Right atrium auricular region (tissue), 2 donors: ENCODE measurements around the gene MAP2K5. TPM values are rescaled to one million over a fixed set of nuclear protein-coding genes. Genes with fewer than 3 reads are reported as not detected.
"Not testable (repeated sequence)": the region's sequence is repeated elsewhere in the genome, so short reads cannot be mapped to it uniquely, and the experiment has no call there.

Source experiments
- DNase-seq: peaks from one replicate; pipeline ENCODE4 v3.0.0-alpha.2; 2019; ENCODE audit warnings: low spot score
- H3K27ac ChIP-seq, 2 donors: fragments of 200-600 bp; sonication (generic); 1 replicate in 1 of 2; 2 replicates in 1 of 2; pipeline ENCODE4 v1.5.1; 2016 to 2019
- H3K27me3 ChIP-seq, 2 donors: fragments of 200-600 bp; sonication (generic); one replicate each; pipeline versions ENCODE4 v1.5.1 to v1.6.0; 2017 to 2019
- H3K36me3 ChIP-seq: fragments of 200-600 bp; sonication (generic); one replicate; pipeline ENCODE4 v1.5.1; 2016
- H3K4me1 ChIP-seq, 2 donors: fragments of 200-600 bp; sonication (generic); one replicate each; pipeline versions ENCODE4 v1.5.1 to v1.6.0; 2017 to 2019
- H3K4me3 ChIP-seq, 2 donors: fragments of 200-600 bp; sonication (generic); 1 replicate in 1 of 2; 2 replicates in 1 of 2; pipeline ENCODE4 v1.5.1; 2017 to 2019; ENCODE audit warnings: mild to moderate bottlenecking in 1 of 2, moderate library complexity in 1 of 2
- H3K9me3 ChIP-seq, 2 donors: fragments of 200-600 bp; sonication (generic); one replicate each; pipeline ENCODE4 v1.5.1; 2019
- CTCF ChIP-seq, 2 donors: fragments of 200-600 bp; sonication (generic); IDR thresholded peaks; one replicate each; pipeline ENCODE4 v1.5.1; 2019; ENCODE audit warnings: antibody characterized with exemption in 2 of 2
- total RNA-seq, 2 donors: library from RNA; depleted of rRNA; stranded (reverse); fragments of >200 nt; gene quantifications; one replicate each; pipeline ENCODE4 v1.1.0, GENCODE V29; 2016

The MAP2K5 gene
- total RNA-seq, 2 donors from 2014 or later = 5.8 to 6.7 TPM

- Histone ChIP-seq H3K4me1 (no peaks in the 10 kb centered on the region), H3K36me3 (peaks cover 8% of the 10 kb centered on the region), H3K4me3 (no peak overlapping the region), H3K27me3 (no peaks in the 10 kb centered on the region), H3K27ac (no peak overlapping the region), H3K9me3 (peaks cover 0 to 7% of the 10 kb centered on the region in 2 donors)
- no peak for TF ChIP-seq CTCF (IDR thresholded peaks at IDR 0.05)
- DNase-seq = no peak
Measured at GRCh38 chr15:67660446-67660845, 117.9 kb downstream of the MAP2K5 start.

GRCh38 chr15:67660874-67661606, 118.5 kb downstream of the MAP2K5 start:
- TF ChIP-seq CTCF (IDR thresholded peaks at IDR 0.05) = no peak
- H3K4me1 ChIP-seq = no peaks in the 10 kb centered on the region
- no peak for DNase-seq

GRCh38 chr15:67670647-67671305, 128.3 kb downstream of the MAP2K5 start:
- TF ChIP-seq CTCF (IDR thresholded peaks at IDR 0.05) = no peak
- Histone ChIP-seq H3K27me3 (no peaks in the 10 kb centered on the region), H3K9me3 (no peaks in the 10 kb centered on the region), H3K4me3 (no peak overlapping the region), H3K36me3 (no peaks in the 10 kb centered on the region), H3K4me1 (no peaks in the 10 kb centered on the region), H3K27ac (no peak overlapping the region)
- no peak for DNase-seq

More at GRCh38 chr15:67660874-67661606, 118.5 kb downstream of the MAP2K5 start:
- Histone ChIP-seq H3K27me3 (no peaks in the 10 kb centered on the region), H3K9me3 (peaks cover 0 to under 1% of the 10 kb centered on the region in 2 donors), H3K36me3 (peaks cover 5% of the 10 kb centered on the region), H3K4me3 (no peak overlapping the region), H3K27ac (no peak overlapping the region)

GRCh38 chr15:67672834-67673233, 130.3 kb downstream of the MAP2K5 start:
- DNase-seq, H3K36me3 ChIP-seq: not testable (repeated sequence)

GRCh38 chr15:67674983-67675382, 132.5 kb downstream of the MAP2K5 start:
- no peak for TF ChIP-seq CTCF (IDR thresholded peaks at IDR 0.05)
- DNase-seq = no peak

More at GRCh38 chr15:67672834-67673233, 130.3 kb downstream of the MAP2K5 start:
- not testable (repeated sequence) for H3K4me1 ChIP-seq, H3K9me3 ChIP-seq, H3K27me3 ChIP-seq, H3K4me3 ChIP-seq, H3K27ac ChIP-seq

GRCh38 chr15:67678089-67678488, 135.6 kb downstream of the MAP2K5 start:
- no peaks in the 10 kb centered on the region for H3K36me3 ChIP-seq
- no peak for TF ChIP-seq CTCF (IDR thresholded peaks at IDR 0.05)
- H3K9me3 ChIP-seq = no peaks in the 10 kb centered on the region
- H3K4me3 ChIP-seq = no peak overlapping the region
- H3K27me3 ChIP-seq = no peaks in the 10 kb centered on the region
- no peak overlapping the region for H3K27ac ChIP-seq
- no peaks in the 10 kb centered on the region for H3K4me1 ChIP-seq
- DNase-seq = no peak

More at GRCh38 chr15:67674983-67675382, 132.5 kb downstream of the MAP2K5 start:
- Histone ChIP-seq H3K27ac (no peak overlapping the region), H3K4me1 (no peaks in the 10 kb centered on the region), H3K4me3 (no peak overlapping the region), H3K36me3 (no peaks in the 10 kb centered on the region), H3K9me3 (no peaks in the 10 kb centered on the region), H3K27me3 (no peaks in the 10 kb centered on the region)
